ENCODE results near the gene CREG1.

- TF ChIP-seq CTCF (tag by site-specific recombination; IDR thresholded peaks at IDR 0.05) (no peak), ZNF23 (tag by site-specific recombination; IDR thresholded peaks at IDR 0.05; ENCODE audit: borderline replicate concordance) (no peak), ZNF302 (tag by site-specific recombination; IDR thresholded peaks at IDR 0.05; ENCODE audit: low read depth) (no peak), ZBTB10 (tag by site-specific recombination; IDR thresholded peaks at IDR 0.05) (no peak), ZBTB1 (tag by site-specific recombination; IDR thresholded peaks at IDR 0.05) (no peak), HOXD13 (CRISPR knock-in tag; IDR thresholded peaks at IDR 0.05; ENCODE audit: borderline replicate concordance) (no peak), FEZF1 (tag by site-specific recombination; IDR thresholded peaks at IDR 0.05) (no peak), ZNF416 (tag by site-specific recombination; IDR thresholded peaks at IDR 0.05) (no peak), ZFP41 (tag by site-specific recombination; IDR thresholded peaks at IDR 0.05; ENCODE audit: borderline replicate concordance) (no peak), GLIS2 (tag by site-specific recombination; IDR thresholded peaks at IDR 0.05) (no peak), YY1 (tag by site-specific recombination; IDR thresholded peaks at IDR 0.05) (no peak), AEBP2 (tag by site-specific recombination; IDR thresholded peaks at IDR 0.05; ENCODE audit: borderline replicate concordance) (no peak), TSHZ1 (tag by site-specific recombination; IDR thresholded peaks at IDR 0.05; ENCODE audit: borderline replicate concordance) (no peak), ZNF10 (tag by site-specific recombination; IDR thresholded peaks at IDR 0.05) (no peak)
Observed at GRCh38 chr1:167518331-167518700, 35.2 kb downstream of the CREG1 start, which contains the start of gene CD247.
